Upper lobe of left lung (tissue), 4 donors: ENCODE data around the gene DAPK2.

Experiments used
- EP300 ChIP-seq, 4 donors: sonication (generic); formaldehyde crosslinking; IDR thresholded peaks; one replicate each; pipeline ENCODE4 v1.5.1; 2017; ENCODE audit warnings: antibody characterized with exemption in 4 of 4, control low read depth in 2 of 4
- POLR2A ChIP-seq, 4 donors: fragments of 450-650 bp; IDR thresholded peaks; one replicate each; pipeline ENCODE4 v1.5.1; 2016 to 2017; ENCODE audit warnings: antibody characterized with exemption in 4 of 4, mild to moderate bottlenecking in 2 of 4
- POLR2AphosphoS5 ChIP-seq, 2 donors: sonication (generic); formaldehyde crosslinking; IDR thresholded peaks; one replicate each; pipeline ENCODE4 v1.5.1; 2017; ENCODE audit warnings: antibody characterized with exemption in 2 of 2
- TF ChIP-seq, protein P1 (sequence below), 6 experiments: fragments of 450-650 bp in 4 of 6; fragments of 200-600 bp in 2 of 6; sonication (generic) in 2 of 6; IDR thresholded peaks; one replicate each; pipeline ENCODE4 v1.5.1; 2016 to 2019; ENCODE audit warnings: antibody characterized with exemption in 6 of 6

DNA sequence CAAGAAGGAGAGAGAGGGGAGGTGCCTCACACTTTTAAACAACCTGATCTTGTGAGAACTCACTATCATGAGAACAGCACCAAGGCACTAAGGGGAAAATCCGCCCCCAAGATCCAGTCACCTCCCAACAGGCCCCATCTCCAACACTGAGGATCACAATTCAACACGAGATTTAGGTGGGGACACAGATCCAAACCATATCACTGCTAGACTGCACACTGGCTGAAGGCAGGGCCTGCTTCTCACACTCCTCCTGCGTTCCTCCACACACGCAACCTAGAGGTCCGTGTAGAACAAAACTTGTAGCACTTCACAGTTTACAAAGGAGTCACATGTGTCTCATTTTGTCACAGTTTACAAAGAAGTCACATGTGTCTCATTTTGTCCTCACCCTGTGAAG lies 97.8 kb downstream of the DAPK2 start:
- TF ChIP-seq, protein P1, sequence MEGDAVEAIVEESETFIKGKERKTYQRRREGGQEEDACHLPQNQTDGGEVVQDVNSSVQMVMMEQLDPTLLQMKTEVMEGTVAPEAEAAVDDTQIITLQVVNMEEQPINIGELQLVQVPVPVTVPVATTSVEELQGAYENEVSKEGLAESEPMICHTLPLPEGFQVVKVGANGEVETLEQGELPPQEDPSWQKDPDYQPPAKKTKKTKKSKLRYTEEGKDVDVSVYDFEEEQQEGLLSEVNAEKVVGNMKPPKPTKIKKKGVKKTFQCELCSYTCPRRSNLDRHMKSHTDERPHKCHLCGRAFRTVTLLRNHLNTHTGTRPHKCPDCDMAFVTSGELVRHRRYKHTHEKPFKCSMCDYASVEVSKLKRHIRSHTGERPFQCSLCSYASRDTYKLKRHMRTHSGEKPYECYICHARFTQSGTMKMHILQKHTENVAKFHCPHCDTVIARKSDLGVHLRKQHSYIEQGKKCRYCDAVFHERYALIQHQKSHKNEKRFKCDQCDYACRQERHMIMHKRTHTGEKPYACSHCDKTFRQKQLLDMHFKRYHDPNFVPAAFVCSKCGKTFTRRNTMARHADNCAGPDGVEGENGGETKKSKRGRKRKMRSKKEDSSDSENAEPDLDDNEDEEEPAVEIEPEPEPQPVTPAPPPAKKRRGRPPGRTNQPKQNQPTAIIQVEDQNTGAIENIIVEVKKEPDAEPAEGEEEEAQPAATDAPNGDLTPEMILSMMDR (IDR thresholded peaks at IDR 0.05), result no peak
- TF ChIP-seq POLR2A (IDR thresholded peaks at IDR 0.05) (no peak), POLR2AphosphoS5 (IDR thresholded peaks at IDR 0.05) (no peak), EP300 (IDR thresholded peaks at IDR 0.05) (no peak)
